Right renal pelvis (tissue), 4 donors: Measurements from ENCODE around the gene DUSP18. TPM values are rescaled to one million over a fixed set of nuclear protein-coding genes. Genes with fewer than 3 reads are reported as not detected.

ENCODE experiments used
- polyA plus RNA-seq, 4 donors: library from polyadenylated mRNA; unstranded; fragments of 120-200 nt; gene quantifications; one replicate each; pipeline ENCODE4 v1.2.1, GENCODE V29; 2013; ENCODE audit not compliant: insufficient read length in 4 of 4

Gene DUSP18
- polyA plus RNA-seq, 4 donors = 5.7 to 7.7 (median 6.5) TPM

Other genes with a start within 250 kb of the DUSP18 start
- 10 to 100 TPM in 1 of 4 donors, 1 to 10 TPM in 3; 7.3 to 14.1 (median 7.8) TPM for gene MTFP1, start 242.1 kb downstream of the DUSP18 start, polyA plus RNA-seq
- gene SEC14L3, start 195.9 kb downstream of the DUSP18 start, polyA plus RNA-seq = under 1 TPM in 1 of 4 donors, not detected in 3; 0.05 TPM
- under 1 TPM; 0.33 to 0.71 (median 0.52) TPM for gene SEC14L4, start 162.2 kb downstream of the DUSP18 start, polyA plus RNA-seq
- gene SEC14L6, start 121.1 kb downstream of the DUSP18 start, polyA plus RNA-seq = 1 to 10 TPM; 4.6 to 9.5 (median 7.8) TPM
- 10 to 100 TPM; 25.3 to 42.8 (median 27.1) TPM for gene GAL3ST1, start 93.2 kb downstream of the DUSP18 start, polyA plus RNA-seq
- gene PES1, start 76.0 kb downstream of the DUSP18 start, polyA plus RNA-seq = 10 to 100 TPM; 65.8 to 74.7 (median 72.1) TPM
- gene TCN2, start 60.7 kb downstream of the DUSP18 start, polyA plus RNA-seq = 10 to 100 TPM; 53.8 to 70.3 (median 56.0) TPM
- gene SLC35E4, start 32.1 kb downstream of the DUSP18 start, polyA plus RNA-seq = 1 to 10 TPM; 1.1 to 2.3 (median 1.8) TPM
- gene OSBP2, start 27.0 kb upstream of the DUSP18 start, polyA plus RNA-seq = 1 to 10 TPM; 4.9 to 6.8 (median 6.2) TPM